GM08714 (cell line): Measurements from ENCODE around the gene MLLT10.
A peak's percentile ranks its signal among the peaks of the same experiment; 100 is the strongest.

Experiments
- H3K4me3 ChIP-seq: fragments of 200-500 bp; sonication (Bioruptor generic); 2 replicates; pipeline ENCODE4 v1.5.1; 2014; ENCODE audit warnings: mild to moderate bottlenecking, low read length, inconsistent platforms
- ZNF274 ChIP-seq: IDR thresholded peaks from 2 replicates; pipeline ENCODE4 v1.6.1; 2012; ENCODE audit warnings: mild to moderate bottlenecking, low read depth, low read length

MLLT10 gene

GRCh38 chr10:21524526-21525366, 9.3 kb upstream of the MLLT10 start:
- H3K4me3 ChIP-seq, result peak overlapping the region; percentile 42
- TF ChIP-seq ZNF274, result no peak

GRCh38 chr10:21525367-21526187, 8.5 kb upstream of the MLLT10 start, which contains the start of gene SKIDA1:
Gene SKIDA1 (minus strand): TSS chr10:21525682. CDS start chr10:21517822, 7,860 bp downstream.
- no peak for TF ChIP-seq ZNF274
- H3K4me3 ChIP-seq, result peak within 1 kb of the TSS; percentile 42

- TF ChIP-seq ZNF274, result no peak
- H3K4me3 ChIP-seq, result peak overlapping the region; percentile 42
These were observed 7.7 kb upstream of the MLLT10 start for GRCh38 chr10:21526188-21526859.

GRCh38 chr10:21526860-21527597, 7.0 kb upstream of the MLLT10 start:
- TF ChIP-seq ZNF274, result no peak
- H3K4me3 ChIP-seq, result peak overlapping the region; percentile 42

GRCh38 chr10:21527598-21528235, 6.3 kb upstream of the MLLT10 start:
- peak overlapping the region; percentile 42 for H3K4me3 ChIP-seq
- no peak for TF ChIP-seq ZNF274

GRCh38 chr10:21528236-21529031, 5.6 kb upstream of the MLLT10 start:
- no peak overlapping the region for H3K4me3 ChIP-seq
- TF ChIP-seq ZNF274, result no peak

GRCh38 chr10:21529032-21529910, 4.8 kb upstream of the MLLT10 start:
- no peak overlapping the region for H3K4me3 ChIP-seq

GRCh38 chr10:21530168-21530567, 3.9 kb upstream of the MLLT10 start:
- no peak for TF ChIP-seq ZNF274

More at GRCh38 chr10:21529032-21529910, 4.8 kb upstream of the MLLT10 start:
- TF ChIP-seq ZNF274, result no peak

GRCh38 chr10:21530641-21531040, 3.4 kb upstream of the MLLT10 start:
- no peak overlapping the region for H3K4me3 ChIP-seq
- no peak for TF ChIP-seq ZNF274

More at GRCh38 chr10:21530168-21530567, 3.9 kb upstream of the MLLT10 start:
- H3K4me3 ChIP-seq, result no peak overlapping the region

GRCh38 chr10:21531164-21531563, 2.9 kb upstream of the MLLT10 start:
- no peak overlapping the region for H3K4me3 ChIP-seq
- no peak for TF ChIP-seq ZNF274

GRCh38 chr10:21532694-21533466, 1.2 kb upstream of the MLLT10 start:
- no peak for TF ChIP-seq ZNF274
- peak overlapping the region; percentile 59 for H3K4me3 ChIP-seq

- peak overlapping the region; percentile 64 for H3K4me3 ChIP-seq
- no peak for TF ChIP-seq ZNF274
These were observed 201 bp downstream of the MLLT10 start for GRCh38 chr10:21534280-21534586.
